ENCODE data around the gene NBEAL1. TPM values are rescaled to one million over a fixed set of nuclear protein-coding genes. Genes with fewer than 3 reads are reported as not detected.
A peak's percentile ranks its signal among the peaks of the same experiment; 100 is the strongest.
"Not testable (repeated sequence)": the region's sequence is repeated elsewhere in the genome, so short reads cannot be mapped to it uniquely, and the experiment has no call there.

NBEAL1 gene
- total RNA-seq, 1 donor from 2014 or later, result 67.2 TPM

GRCh38 chr2:203030991-203031390 is 16.3 kb downstream of the NBEAL1 start:
- no peak for TF ChIP-seq CTCF (IDR thresholded peaks at IDR 0.05)
- Histone ChIP-seq H3K4me3 (no peak overlapping the region), H3K9me3 (no peaks in the 10 kb centered on the region), H3K27me3 (ENCODE audit: low read depth) (no peaks in the 10 kb centered on the region), H3K36me3 (no peaks in the 10 kb centered on the region), H3K4me1 (peaks cover 11% of the 10 kb centered on the region), H3K27ac (no peak overlapping the region)
- no peak for ATAC-seq
- no peak for DNase-seq
- intact Hi-C loops (cut with DNase I), result no loop called here

GRCh38 chr2:203033395-203033794 is 18.7 kb downstream of the NBEAL1 start:
- ATAC-seq, result no peak
- Histone ChIP-seq H3K9me3 (no peaks in the 10 kb centered on the region), H3K36me3 (no peaks in the 10 kb centered on the region), H3K4me1 (peaks cover 15% of the 10 kb centered on the region), H3K27ac (no peak overlapping the region), H3K27me3 (ENCODE audit: low read depth) (no peaks in the 10 kb centered on the region), H3K4me3 (no peak overlapping the region)
- intact Hi-C loops (cut with DNase I), result no loop called here
- no peak for DNase-seq
- TF ChIP-seq CTCF (IDR thresholded peaks at IDR 0.05), result no peak

GRCh38 chr2:203035879-203036470 is 21.3 kb downstream of the NBEAL1 start:
- H3K27me3 ChIP-seq (ENCODE audit: low read depth), result no peaks in the 10 kb centered on the region
- H3K27ac ChIP-seq, result no peak overlapping the region
- ATAC-seq (no peak), DNase-seq (no peak)
- no peaks in the 10 kb centered on the region for H3K9me3 ChIP-seq
- no peak for TF ChIP-seq CTCF (IDR thresholded peaks at IDR 0.05)
- no peaks in the 10 kb centered on the region for H3K36me3 ChIP-seq
- no peak overlapping the region for H3K4me3 ChIP-seq
- intact Hi-C loops (cut with DNase I), result no loop called here
- peaks cover 14% of the 10 kb centered on the region for H3K4me1 ChIP-seq

- H3K27me3 ChIP-seq (ENCODE audit: low read depth), result no peaks in the 10 kb centered on the region
These were observed 22.4 kb downstream of the NBEAL1 start for GRCh38 chr2:203037026-203037425.

GRCh38 chr2:203038586-203038985 is 23.9 kb downstream of the NBEAL1 start:
- peaks cover 10% of the 10 kb centered on the region for H3K4me1 ChIP-seq
- H3K4me3 ChIP-seq, result no peak overlapping the region
- H3K9me3 ChIP-seq, result no peaks in the 10 kb centered on the region
- H3K36me3 ChIP-seq, result peaks cover 13% of the 10 kb centered on the region
- ATAC-seq, result no peak
- intact Hi-C loops (cut with DNase I), result no loop called here
- DNase-seq, result no peak
- no peaks in the 10 kb centered on the region for H3K27me3 ChIP-seq (ENCODE audit: low read depth)
- TF ChIP-seq CTCF (IDR thresholded peaks at IDR 0.05), result no peak
- H3K27ac ChIP-seq, result no peak overlapping the region

More at GRCh38 chr2:203037026-203037425, 22.4 kb downstream of the NBEAL1 start:
- Histone ChIP-seq H3K36me3 (peaks cover 3% of the 10 kb centered on the region), H3K27ac (no peak overlapping the region), H3K4me1 (peaks cover 10% of the 10 kb centered on the region), H3K9me3 (no peaks in the 10 kb centered on the region), H3K4me3 (no peak overlapping the region)
- DNase-seq (no peak), ATAC-seq (peak in 1 of 2 donors; percentile 66)
- no peak for TF ChIP-seq CTCF (IDR thresholded peaks at IDR 0.05)
- intact Hi-C loops (cut with DNase I), result no loop called here

GRCh38 chr2:203039211-203039610 is 24.5 kb downstream of the NBEAL1 start:
- H3K4me1 ChIP-seq; intact Hi-C loops (cut with DNase I); H3K27ac ChIP-seq; H3K27me3 ChIP-seq (ENCODE audit: low read depth); H3K4me3 ChIP-seq; ATAC-seq; DNase-seq; H3K9me3 ChIP-seq: not testable (repeated sequence)
- H3K36me3 ChIP-seq, result peaks cover 13% of the 10 kb centered on the region
